GM12875 (cell line): ENCODE measurements around the gene MEOX1.

Experiments used
- H3K4me3 ChIP-seq: one replicate; pipeline ENCODE4 v1.5.1; 2011; ENCODE audit warnings: low read depth, low read length, control low read depth
- TF ChIP-seq, protein P1 (sequence below): IDR thresholded peaks from 2 replicates; pipeline ENCODE4 v1.5.1; 2011; ENCODE audit warnings: low read depth, mild to moderate bottlenecking, control low read depth, inconsistent platforms, low read length, moderate library complexity, borderline replicate concordance; ENCODE audit not compliant: insufficient read depth

MEOX1 gene

DNA sequence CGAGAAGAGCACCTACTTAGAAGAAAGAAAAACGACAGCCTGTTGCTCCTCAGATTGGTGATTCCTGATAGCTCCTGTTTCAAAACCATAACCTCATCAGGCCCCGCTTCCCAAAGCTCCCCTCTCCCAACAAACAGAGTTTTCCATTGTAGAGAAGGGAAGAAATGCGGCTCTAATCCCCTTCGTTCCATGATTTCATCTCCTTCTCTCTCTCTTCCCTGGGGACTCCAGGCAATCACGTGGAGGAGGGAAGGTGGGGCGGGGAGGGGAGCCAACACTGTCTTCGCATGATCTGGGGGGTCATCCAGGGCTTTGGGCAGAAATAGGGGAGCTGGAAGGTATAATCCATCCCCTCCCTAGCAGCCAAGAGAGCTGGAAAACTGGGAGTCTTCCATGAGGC is 43.4 kb downstream of the MEOX1 start:
- TF ChIP-seq, protein P1, sequence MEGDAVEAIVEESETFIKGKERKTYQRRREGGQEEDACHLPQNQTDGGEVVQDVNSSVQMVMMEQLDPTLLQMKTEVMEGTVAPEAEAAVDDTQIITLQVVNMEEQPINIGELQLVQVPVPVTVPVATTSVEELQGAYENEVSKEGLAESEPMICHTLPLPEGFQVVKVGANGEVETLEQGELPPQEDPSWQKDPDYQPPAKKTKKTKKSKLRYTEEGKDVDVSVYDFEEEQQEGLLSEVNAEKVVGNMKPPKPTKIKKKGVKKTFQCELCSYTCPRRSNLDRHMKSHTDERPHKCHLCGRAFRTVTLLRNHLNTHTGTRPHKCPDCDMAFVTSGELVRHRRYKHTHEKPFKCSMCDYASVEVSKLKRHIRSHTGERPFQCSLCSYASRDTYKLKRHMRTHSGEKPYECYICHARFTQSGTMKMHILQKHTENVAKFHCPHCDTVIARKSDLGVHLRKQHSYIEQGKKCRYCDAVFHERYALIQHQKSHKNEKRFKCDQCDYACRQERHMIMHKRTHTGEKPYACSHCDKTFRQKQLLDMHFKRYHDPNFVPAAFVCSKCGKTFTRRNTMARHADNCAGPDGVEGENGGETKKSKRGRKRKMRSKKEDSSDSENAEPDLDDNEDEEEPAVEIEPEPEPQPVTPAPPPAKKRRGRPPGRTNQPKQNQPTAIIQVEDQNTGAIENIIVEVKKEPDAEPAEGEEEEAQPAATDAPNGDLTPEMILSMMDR: no peak
- H3K4me3 ChIP-seq: no peak overlapping the region

DNA sequence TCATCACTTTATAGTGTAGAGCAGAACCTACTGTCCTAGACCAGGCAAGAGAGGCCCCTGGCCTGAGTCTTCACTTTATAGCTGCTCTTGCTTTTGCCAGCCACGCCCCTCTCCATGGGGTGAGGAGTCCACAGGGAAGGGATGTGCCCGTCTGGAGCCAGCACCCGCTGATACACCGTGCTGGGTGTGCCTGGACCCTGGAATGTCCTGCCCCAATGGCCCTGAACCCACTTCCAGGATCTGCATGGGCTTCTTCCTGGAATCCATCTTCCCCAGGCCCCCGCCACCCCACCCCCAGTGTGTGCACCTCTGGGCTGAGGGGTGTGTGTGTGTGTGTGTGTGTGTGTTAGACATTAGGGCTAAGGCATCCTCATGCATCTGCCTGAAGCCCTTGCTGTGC is 44.9 kb downstream of the MEOX1 start:
- H3K4me3 ChIP-seq: no peak overlapping the region
- TF ChIP-seq, protein P1: no peak

DNA sequence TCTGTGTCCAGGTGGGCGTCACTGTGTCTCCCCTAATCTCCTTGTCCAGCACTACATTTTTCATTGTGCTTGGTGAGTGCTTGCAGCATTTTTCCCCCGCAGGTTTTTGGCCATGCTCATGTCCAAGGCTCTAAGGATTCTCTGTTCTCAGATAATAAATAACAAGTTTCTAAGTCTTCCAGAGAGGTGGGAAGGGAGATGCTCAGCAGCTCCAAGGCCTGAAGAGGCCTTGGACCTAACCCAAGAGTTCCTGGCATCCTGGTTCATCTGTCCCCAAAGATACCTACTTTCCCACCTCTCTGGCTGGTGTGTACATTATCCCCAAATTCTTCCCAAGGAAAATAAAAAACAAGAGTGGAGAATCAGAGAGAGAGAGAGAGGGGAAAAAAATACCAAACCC is 45.3 kb downstream of the MEOX1 start:
- TF ChIP-seq, protein P1: no peak
- no peak overlapping the region for H3K4me3 ChIP-seq

DNA sequence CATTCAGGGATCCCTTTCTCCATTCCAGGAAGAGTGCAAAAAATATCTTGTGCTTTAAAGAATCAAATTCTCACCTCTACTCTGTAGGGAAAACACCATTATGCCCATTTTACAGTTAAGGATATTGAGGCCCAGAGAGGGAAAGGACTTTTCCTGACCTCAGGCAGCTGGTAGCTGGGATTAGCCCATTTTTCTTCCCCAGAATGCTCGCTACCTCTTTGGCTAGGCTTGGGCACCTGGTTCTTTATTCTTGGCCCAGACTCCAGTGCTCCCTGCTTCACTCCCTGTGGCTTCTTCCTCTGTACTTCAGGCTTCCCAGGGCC is 45.7 kb downstream of the MEOX1 start:
- TF ChIP-seq, protein P1: no peak
- H3K4me3 ChIP-seq: no peak overlapping the region

DNA sequence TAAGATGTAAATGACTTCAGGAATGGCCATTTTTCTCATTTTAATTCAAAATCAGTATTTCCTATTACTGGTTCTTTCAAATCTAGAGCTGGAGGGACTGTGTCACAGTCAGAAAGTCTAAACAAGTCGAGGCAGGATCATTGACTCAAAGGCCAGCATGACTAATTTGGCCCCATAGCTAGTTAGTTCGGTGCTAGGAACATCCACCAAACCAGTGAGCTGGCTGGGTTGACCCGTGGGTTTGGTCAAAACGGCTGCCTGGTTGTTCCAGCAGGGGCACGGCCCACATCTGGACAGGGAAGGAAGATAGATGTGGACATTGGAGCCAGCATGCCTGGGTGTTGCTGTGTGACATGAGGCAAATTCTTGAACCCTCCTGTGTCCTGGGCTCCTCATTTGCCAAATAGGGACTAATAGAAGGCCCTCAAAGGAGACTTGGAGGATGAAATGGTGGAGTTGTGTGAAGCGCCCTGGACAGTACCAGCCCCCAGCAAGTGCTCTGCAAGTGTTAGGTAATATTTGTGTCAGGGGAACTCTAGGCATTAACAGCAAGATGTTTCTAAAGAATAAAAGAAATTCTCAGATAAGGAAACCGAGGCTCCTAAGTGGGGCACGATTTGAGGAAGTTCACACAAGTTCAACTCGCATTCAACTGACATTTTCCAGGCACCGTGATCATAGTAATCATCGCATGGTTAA is 46.2 kb downstream of the MEOX1 start:
- TF ChIP-seq, protein P1: no peak
- H3K4me3 ChIP-seq: no peak overlapping the region

DNA sequence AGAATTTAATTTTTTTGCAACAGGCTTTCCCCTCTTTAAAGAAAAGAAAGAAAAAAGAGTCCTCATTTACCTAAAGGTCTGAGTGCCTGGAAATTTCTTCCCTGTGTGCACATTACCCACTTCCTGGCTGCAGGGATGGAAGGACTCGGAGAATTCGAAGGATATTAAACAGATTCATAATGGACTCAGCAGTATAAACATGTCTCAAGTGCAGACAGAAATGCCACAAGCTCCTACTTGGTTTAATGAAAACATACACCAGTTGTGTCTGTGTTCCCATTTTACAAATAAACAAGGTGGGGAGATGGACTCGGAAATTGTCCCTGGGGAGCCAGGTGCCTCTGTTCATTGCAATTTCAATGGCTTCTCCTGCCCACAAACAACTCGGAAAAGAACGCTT is 47.2 kb downstream of the MEOX1 start:
- H3K4me3 ChIP-seq: no peak overlapping the region
- TF ChIP-seq, protein P1: no peak

DNA sequence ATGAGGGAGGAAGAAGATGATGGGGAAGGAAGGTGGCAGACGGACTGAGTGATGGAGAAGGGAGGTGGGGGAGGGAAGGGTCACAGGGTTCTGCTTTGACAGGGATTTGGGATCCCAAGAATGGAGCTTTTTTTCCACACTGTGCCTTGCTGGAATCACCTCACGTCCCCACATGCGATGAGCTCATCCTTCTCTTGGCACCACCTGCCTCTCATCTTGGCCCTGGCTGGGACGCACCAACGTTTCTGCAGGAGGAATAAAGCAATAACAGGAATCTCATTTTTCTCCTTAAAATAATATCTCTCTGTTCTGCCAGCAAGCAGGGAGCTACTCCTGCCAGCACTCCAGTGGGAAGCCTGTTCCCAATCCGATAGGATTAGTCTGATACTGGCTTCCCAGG is 47.8 kb downstream of the MEOX1 start:
- no peak overlapping the region for H3K4me3 ChIP-seq
- TF ChIP-seq, protein P1: no peak
